Gastrocnemius medialis (tissue), 4 donors: ENCODE data around the gene TELO2.

Experiments used
- CTCF ChIP-seq, 5 experiments: fragments of 450-650 bp in 3 of 5; fragments of 200-600 bp in 2 of 5; sonication (generic) in 2 of 5; IDR thresholded peaks in 4 of 5; conservative IDR thresholded peaks in 1 of 5; 1 replicate in 4 of 5; 2 replicates in 1 of 5; pipeline ENCODE4 v1.5.1; 2016 to 2019; ENCODE audit warnings: antibody characterized with exemption in 5 of 5, mild to moderate bottlenecking in 3 of 5, moderate library complexity in 3 of 5
- POLR2A ChIP-seq, 2 donors: fragments of 450-650 bp; IDR thresholded peaks; one replicate each; pipeline ENCODE4 v1.6.1; 2017; ENCODE audit warnings: antibody characterized with exemption in 2 of 2, mild to moderate bottlenecking in 2 of 2, moderate library complexity in 2 of 2

GRCh38 chr16:1539720-1540555, 46.8 kb downstream of the TELO2 start:
- TF ChIP-seq CTCF (IDR thresholded peaks at IDR 0.05 in 4 of 5, conservative IDR thresholded peaks at IDR 0.05 in 1 of 5) (no peak), POLR2A (IDR thresholded peaks at IDR 0.05) (no peak)
